Measurements from ENCODE around the gene STX8.

DNA sequence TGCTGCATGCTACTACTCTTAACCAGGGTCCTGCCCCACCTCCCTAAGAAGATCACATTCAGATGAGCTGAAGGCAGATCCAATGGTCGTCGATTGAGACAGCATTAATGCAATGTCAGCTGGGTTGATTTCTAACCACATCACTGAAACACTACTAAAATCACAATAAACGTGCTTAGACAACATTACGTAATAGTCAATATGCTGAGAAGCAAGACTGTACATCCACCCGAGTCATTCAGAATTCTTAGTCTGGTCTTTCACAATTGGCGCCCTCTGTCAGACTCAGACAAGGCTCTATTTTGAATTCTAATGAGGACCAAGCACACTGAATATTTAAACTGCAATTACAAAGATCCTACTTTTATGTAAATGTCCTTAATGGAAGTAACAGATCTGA is 205.2 kb downstream of the STX8 start:
- TF ChIP-seq, protein P1, sequence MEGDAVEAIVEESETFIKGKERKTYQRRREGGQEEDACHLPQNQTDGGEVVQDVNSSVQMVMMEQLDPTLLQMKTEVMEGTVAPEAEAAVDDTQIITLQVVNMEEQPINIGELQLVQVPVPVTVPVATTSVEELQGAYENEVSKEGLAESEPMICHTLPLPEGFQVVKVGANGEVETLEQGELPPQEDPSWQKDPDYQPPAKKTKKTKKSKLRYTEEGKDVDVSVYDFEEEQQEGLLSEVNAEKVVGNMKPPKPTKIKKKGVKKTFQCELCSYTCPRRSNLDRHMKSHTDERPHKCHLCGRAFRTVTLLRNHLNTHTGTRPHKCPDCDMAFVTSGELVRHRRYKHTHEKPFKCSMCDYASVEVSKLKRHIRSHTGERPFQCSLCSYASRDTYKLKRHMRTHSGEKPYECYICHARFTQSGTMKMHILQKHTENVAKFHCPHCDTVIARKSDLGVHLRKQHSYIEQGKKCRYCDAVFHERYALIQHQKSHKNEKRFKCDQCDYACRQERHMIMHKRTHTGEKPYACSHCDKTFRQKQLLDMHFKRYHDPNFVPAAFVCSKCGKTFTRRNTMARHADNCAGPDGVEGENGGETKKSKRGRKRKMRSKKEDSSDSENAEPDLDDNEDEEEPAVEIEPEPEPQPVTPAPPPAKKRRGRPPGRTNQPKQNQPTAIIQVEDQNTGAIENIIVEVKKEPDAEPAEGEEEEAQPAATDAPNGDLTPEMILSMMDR (IDR thresholded peaks at IDR 0.05) = no peak
- TF ChIP-seq ZFX (IDR thresholded peaks at IDR 0.05; ENCODE audit: borderline replicate concordance) = no peak

Data from 22Rv1 (cell line).